Measurements from ENCODE around the gene NPEPPS.
"Not testable (repeated sequence)": the region's sequence is repeated elsewhere in the genome, so short reads cannot be mapped to it uniquely, and the experiment has no call there.

DNA sequence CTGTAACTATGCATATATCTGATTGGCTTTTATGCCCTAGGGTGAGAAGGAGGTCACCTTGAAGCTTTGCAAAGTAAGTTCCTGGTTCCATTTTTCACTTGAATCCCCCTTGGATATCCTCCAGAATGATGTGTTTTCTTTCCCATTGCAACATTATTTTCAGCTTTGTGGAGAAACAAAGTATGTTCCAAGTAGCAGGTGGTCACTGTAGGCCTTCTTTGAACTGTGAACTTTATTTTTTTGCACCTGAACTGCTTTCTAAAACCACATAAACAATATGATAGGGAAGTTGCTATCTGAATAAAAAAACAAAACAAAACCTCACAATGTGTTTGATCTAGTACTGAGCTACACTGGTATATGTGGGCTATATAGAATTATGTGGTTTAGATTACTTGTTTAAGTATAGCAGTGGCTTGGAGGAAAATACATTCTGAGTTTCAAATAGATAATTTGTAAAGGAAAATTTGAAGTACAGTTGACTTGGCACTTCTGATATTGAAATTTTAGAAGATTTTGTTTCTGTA, 29.7 kb downstream of the NPEPPS start:
- not testable (repeated sequence) for TF ChIP-seq EZH2 (IDR thresholded peaks at IDR 0.05; ENCODE audit: insufficient read depth, poor library complexity, severe bottlenecking); EZH2phosphoT487 (IDR thresholded peaks at IDR 0.05; ENCODE audit: insufficient read depth, low read depth)

All from GM23248 (cell line).